K562 (cell line): ENCODE measurements around the gene DNAAF3. TPM values are rescaled to one million over a fixed set of nuclear protein-coding genes. Genes with fewer than 3 reads are reported as not detected.

Experiments
- COPS2 ChIP-seq: fragments of 450-650 bp; conservative IDR thresholded peaks from 2 replicates; pipeline ENCODE4 v1.6.1; 2016; ENCODE audit warnings: mild to moderate bottlenecking, moderate library complexity
- CREM ChIP-seq: IDR thresholded peaks from 2 replicates; pipeline ENCODE4 v1.6.1; 2014; ENCODE audit warnings: antibody characterized with exemption, low read depth
- E2F4 ChIP-seq: sonication (generic); formaldehyde crosslinking; IDR thresholded peaks from 2 replicates; pipeline ENCODE4 v1.8.0; 2022; ENCODE audit warnings: mild to moderate bottlenecking, low read depth, missing genetic modification reagents
- FOS ChIP-seq: IDR thresholded peaks from 3 replicates; pipeline ENCODE4 v1.6.1; 2011; ENCODE audit not compliant: insufficient read length; ENCODE audit errors: extremely low read depth
- HMG20A ChIP-seq: fragments of 450-650 bp; formaldehyde crosslinking; conservative IDR thresholded peaks from 2 replicates; pipeline ENCODE4 v1.4.0; 2020; ENCODE audit warnings: mild to moderate bottlenecking, mixed read lengths
- ILF3 ChIP-seq: fragments of 450-650 bp; IDR thresholded peaks from 2 replicates; pipeline ENCODE4 v1.6.1; 2018; ENCODE audit warnings: antibody characterized with exemption, mild to moderate bottlenecking, moderate library complexity, borderline replicate concordance
- JUN ChIP-seq, 2 experiments: sonication (generic) in 1 of 2; formaldehyde crosslinking in 1 of 2; IDR thresholded peaks; 2 replicates each; pipeline versions ENCODE4 v1.6.1 to v1.8.0; 2012 to 2022; ENCODE audit warnings: borderline replicate concordance in 2 of 2, mild to moderate bottlenecking in 2 of 2, improper control_type of control experiment in 1 of 2, low read depth in 1 of 2, low read length in 1 of 2, missing genetic modification reagents in 1 of 2
- KAT2B ChIP-seq: IDR thresholded peaks from one replicate; pipeline ENCODE4 v1.6.1; 2012; ENCODE audit warnings: low read depth, mild to moderate bottlenecking, control low read depth, inconsistent platforms, low read length, moderate library complexity
- NCOA4 ChIP-seq: fragments of 450-650 bp; IDR thresholded peaks from 2 replicates; pipeline ENCODE4 v1.6.1; 2018; ENCODE audit warnings: mild to moderate bottlenecking; ENCODE audit not compliant: partially characterized antibody
- NELFE ChIP-seq: IDR thresholded peaks from 2 replicates; pipeline ENCODE4 v1.6.1; 2011; ENCODE audit warnings: mild to moderate bottlenecking; ENCODE audit not compliant: insufficient read depth, insufficient read length
- RBFOX2 ChIP-seq: fragments of 200-400 bp; formaldehyde crosslinking; IDR thresholded peaks from 2 replicates; pipeline ENCODE4 v1.6.1; 2017; ENCODE audit warnings: low read depth, mild to moderate bottlenecking, low read length, moderate library complexity
- SMAD3 ChIP-seq: fragments of 450-650 bp; formaldehyde crosslinking; conservative IDR thresholded peaks from 2 replicates; pipeline ENCODE4 v1.4.0; 2020; ENCODE audit warnings: mild to moderate bottlenecking
- ZC3H8 ChIP-seq: fragments of 450-650 bp; IDR thresholded peaks from 2 replicates; pipeline ENCODE4 v1.6.1; 2017
- ZNF253 ChIP-seq: fragments of 250-450 bp; sonication (Bioruptor Pico); conservative IDR thresholded peaks from 2 replicates; pipeline ENCODE4 v1.6.1; 2021; ENCODE audit warnings: mild to moderate bottlenecking
- ZNF407 ChIP-seq: fragments of 450-650 bp; IDR thresholded peaks from 2 replicates; pipeline ENCODE4 v1.6.1; 2016; ENCODE audit warnings: low read depth
- ZNF41 ChIP-seq: fragments of 250-450 bp; sonication (Bioruptor Pico); conservative IDR thresholded peaks from 2 replicates; pipeline ENCODE4 v1.4.0; 2020; ENCODE audit warnings: mild to moderate bottlenecking
- ZNF639 ChIP-seq, 2 experiments: fragments of 200-800 bp in 1 of 2; sonication (Bioruptor generic) in 1 of 2; sonication (generic) in 1 of 2; formaldehyde crosslinking in 1 of 2; IDR thresholded peaks in 1 of 2; conservative IDR thresholded peaks in 1 of 2; 2 replicates each; pipeline versions ENCODE4 v1.5.0 to v1.6.1; 2016 to 2020; ENCODE audit warnings: missing compliant biosample characterization in 1 of 2, missing genetic modification characterization in 1 of 2, missing genetic modification reagents in 1 of 2
- polyA plus RNA-seq, 8 experiments: library from polyadenylated mRNA; depleted of rRNA in 4 of 8; stranded (reverse) in 5 of 8; unstranded in 3 of 8; fragments of >200 nt; fragmentation: Nextera tagmentation in 2 of 8; fragmentation: Illumina TruSeq in 1 of 8; extraction: Ambion mirVana in 2 of 8; extraction: Trizol in 1 of 8; gene quantifications; 2 replicates each; pipeline versions ENCODE4 v1.2.1 to v1.2.3, GENCODE V29; 2011 to 2014; ENCODE audit warnings: inconsistent platforms in 1 of 8, missing spikeins in 1 of 8
- total RNA-seq, 7 experiments: library from RNA; depleted of rRNA in 6 of 7; stranded (reverse); fragments of >200 nt in 6 of 7; fragmentation: Illumina TruSeq in 2 of 7; extraction: Trizol in 2 of 7; gene quantifications; 2 replicates each; pipeline versions ENCODE4 v1.2.1 to v1.2.3, GENCODE V29; 2011 to 2021; ENCODE audit warnings: low replicate concordance in 1 of 7

DNAAF3 gene
- total and polyA plus RNA-seq, 9 of the 15 experiments (the other 6 are each of a cell fraction or from before 2014, with no cell fraction given): 21.6 to 61.5 (median 43.0) TPM

- no peak for TF ChIP-seq ZNF639 (CRISPR knock-in tag; conservative IDR thresholded peaks at IDR 0.05 in 1 of 2, IDR thresholded peaks at IDR 0.05 in 1 of 2)
- TF ChIP-seq ILF3: no peak
- TF ChIP-seq JUN (IDR thresholded peaks at IDR 0.05; ENCODE audit: borderline replicate concordance, low read depth, low read length): peak; percentile 10; the same call in 1 of the 2 replicates
- TF ChIP-seq JUN (CRISPR knock-in tag; IDR thresholded peaks at IDR 0.05; ENCODE audit: borderline replicate concordance): no peak
- TF ChIP-seq ZNF41 (CRISPR knock-in tag): 0 out of 2 replicates have a peak, but pooled peaks have one; percentile 23
- no peak for TF ChIP-seq ZNF407
- TF ChIP-seq E2F4 (CRISPR knock-in tag): no peak
- TF ChIP-seq COPS2: no peak
- TF ChIP-seq RBFOX2: no peak
- no peak for TF ChIP-seq NCOA4
- TF ChIP-seq HMG20A: 0 out of 2 replicates have a peak, but pooled peaks have one; percentile 47
- TF ChIP-seq ZC3H8: no peak
- peak; percentile 76 for TF ChIP-seq CREM
- TF ChIP-seq SMAD3 (CRISPR knock-in tag): peak; percentile 78
- peak; percentile 98 for TF ChIP-seq FOS
- no peak for TF ChIP-seq KAT2B
- TF ChIP-seq ZNF253: no peak
- TF ChIP-seq NELFE: no peak
Observed at GRCh38 chr19:55166530-55167268, at the start of gene DNAAF3 (continued).
